Parathyroid adenoma (tissue), 2 donors: Measurements from ENCODE around the gene CLIC3.

Experiments
- H2AFZ ChIP-seq: fragments of 300-600 bp; sonication (generic); one replicate; pipeline ENCODE4 v1.7.0; 2017; ENCODE audit warnings: antibody characterized with exemption, mild to moderate bottlenecking
- H3K27ac ChIP-seq: fragments of 300-600 bp; sonication (generic); one replicate; pipeline ENCODE4 v1.7.0; 2017
- H3K27me3 ChIP-seq: fragments of 300-600 bp; sonication (generic); one replicate; pipeline ENCODE4 v1.7.0; 2017; ENCODE audit warnings: low read length; ENCODE audit not compliant: control insufficient read depth, insufficient read depth
- H3K36me3 ChIP-seq: fragments of 300-600 bp; sonication (generic); one replicate; pipeline ENCODE4 v1.7.0; 2017; ENCODE audit warnings: low read length; ENCODE audit not compliant: control insufficient read depth, insufficient read depth
- H3K4me1 ChIP-seq: fragments of 300-600 bp; sonication (generic); one replicate; pipeline ENCODE4 v1.7.0; 2017; ENCODE audit warnings: control low read depth
- H3K4me2 ChIP-seq: fragments of 300-600 bp; sonication (generic); one replicate; pipeline ENCODE4 v1.7.0; 2017; ENCODE audit warnings: low read length
- H3K4me3 ChIP-seq: fragments of 300-600 bp; sonication (generic); one replicate; pipeline ENCODE4 v1.7.0; 2017; ENCODE audit warnings: low read depth, low read length
- H3K79me2 ChIP-seq: fragments of 300-600 bp; sonication (generic); one replicate; pipeline ENCODE4 v1.7.0; 2017; ENCODE audit warnings: control low read depth
- H3K9ac ChIP-seq: fragments of 300-600 bp; sonication (generic); one replicate; pipeline ENCODE4 v1.7.0; 2017; ENCODE audit warnings: mild to moderate bottlenecking
- H3K9me3 ChIP-seq: fragments of 300-600 bp; sonication (generic); one replicate; pipeline ENCODE4 v1.7.0; 2017; ENCODE audit warnings: low read length; ENCODE audit not compliant: control insufficient read depth
- CTCF ChIP-seq: fragments of 300-600 bp; sonication (generic); IDR thresholded peaks from one replicate; pipeline ENCODE4 v1.7.0; 2017; ENCODE audit warnings: antibody characterized with exemption, mild to moderate bottlenecking
- donor health status: primary hyperparathyroidism.

CLIC3 gene

GRCh38 chr9:136977223-136977622, 19.1 kb downstream of the CLIC3 start, which contains the start of gene PTGDS:
PTGDS (plus strand) TSS chr9:136977504; CDS start chr9:136977579, 75 bp downstream.
- no peak for TF ChIP-seq CTCF
- peak within 1 kb of the TSS; percentile 56 for H2AFZ ChIP-seq
- H3K9me3 ChIP-seq, result no peaks in the 10 kb centered on the region
- no peak within 1 kb of the TSS for H3K9ac ChIP-seq
- no peaks in the 10 kb centered on the region for H3K27me3 ChIP-seq
- peak within 1 kb of the TSS; percentile 51 for H3K4me2 ChIP-seq
- H3K79me2 ChIP-seq, result no peaks in the 10 kb centered on the region
- H3K27ac ChIP-seq, result no peak within 1 kb of the TSS
- H3K4me1 ChIP-seq, result no peaks in the 10 kb centered on the region
- no peaks in the 10 kb centered on the region for H3K36me3 ChIP-seq
- no peak within 1 kb of the TSS for H3K4me3 ChIP-seq

GRCh38 chr9:136975644-136976043, 20.7 kb downstream of the CLIC3 start:
- Histone ChIP-seq H3K9ac (no peak overlapping the region), H3K27me3 (no peaks in the 10 kb centered on the region), H3K4me3 (no peak overlapping the region), H3K79me2 (no peaks in the 10 kb centered on the region), H3K9me3 (no peaks in the 10 kb centered on the region), H3K27ac (no peak overlapping the region), H3K36me3 (no peaks in the 10 kb centered on the region), H3K4me2 (no peak overlapping the region), H3K4me1 (no peaks in the 10 kb centered on the region), H2AFZ (no peak overlapping the region)
- TF ChIP-seq CTCF, result no peak

GRCh38 chr9:136974817-136975535, 21.4 kb downstream of the CLIC3 start:
- no peak for TF ChIP-seq CTCF
- Histone ChIP-seq H3K27ac (no peak overlapping the region), H3K9ac (no peak overlapping the region), H3K36me3 (no peaks in the 10 kb centered on the region), H3K9me3 (no peaks in the 10 kb centered on the region), H2AFZ (no peak overlapping the region), H3K79me2 (no peaks in the 10 kb centered on the region), H3K4me2 (no peak overlapping the region), H3K4me1 (no peaks in the 10 kb centered on the region), H3K4me3 (no peak overlapping the region), H3K27me3 (no peaks in the 10 kb centered on the region)

- H3K4me2 ChIP-seq, result no peak overlapping the region
- no peaks in the 10 kb centered on the region for H3K27me3 ChIP-seq
- H3K4me1 ChIP-seq, result no peaks in the 10 kb centered on the region
- no peaks in the 10 kb centered on the region for H3K36me3 ChIP-seq
- H2AFZ ChIP-seq, result no peak overlapping the region
- H3K27ac ChIP-seq, result no peak overlapping the region
- H3K79me2 ChIP-seq, result no peaks in the 10 kb centered on the region
- no peak for TF ChIP-seq CTCF
- no peak overlapping the region for H3K9ac ChIP-seq
- H3K9me3 ChIP-seq, result no peaks in the 10 kb centered on the region
- H3K4me3 ChIP-seq, result no peak overlapping the region
Observed at GRCh38 chr9:136973618-136974617, 22.4 kb downstream of the CLIC3 start.
